COLO829 (cell line): ENCODE results near the gene GALNT15.

Experiments
- DNase-seq: peaks from one replicate; pipeline ENCODE4 v3.0.0; 2012; ENCODE audit warnings: low spot score

The GALNT15 gene

DNA sequence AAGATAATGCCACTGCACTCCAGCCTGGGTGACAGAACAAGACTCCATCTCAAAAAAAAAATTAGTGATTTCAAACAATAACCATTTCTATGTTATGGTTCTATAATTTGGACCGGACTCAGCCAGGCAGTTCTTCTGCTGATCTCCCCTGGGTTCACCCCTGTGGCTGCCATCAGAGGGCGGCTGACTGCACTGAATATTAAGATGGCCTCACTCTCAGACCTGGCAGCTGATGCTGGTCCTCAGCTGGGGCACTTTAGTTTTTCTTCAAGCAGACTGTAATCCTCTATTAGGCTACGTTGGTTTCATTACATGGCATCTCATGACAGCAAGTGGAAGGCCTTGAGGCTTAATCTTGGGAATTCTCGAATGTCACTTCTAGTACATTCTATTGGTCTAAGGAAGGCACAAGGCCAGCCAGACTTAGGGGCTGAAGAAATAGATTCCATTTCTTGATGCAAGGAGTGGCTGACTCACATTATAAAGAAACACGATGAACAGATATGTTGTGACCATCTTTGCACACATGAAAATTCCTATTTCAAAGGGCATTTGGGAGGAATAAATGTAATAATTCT is 12.8 kb downstream of the GALNT15 start:
- no peak for DNase-seq

DNA sequence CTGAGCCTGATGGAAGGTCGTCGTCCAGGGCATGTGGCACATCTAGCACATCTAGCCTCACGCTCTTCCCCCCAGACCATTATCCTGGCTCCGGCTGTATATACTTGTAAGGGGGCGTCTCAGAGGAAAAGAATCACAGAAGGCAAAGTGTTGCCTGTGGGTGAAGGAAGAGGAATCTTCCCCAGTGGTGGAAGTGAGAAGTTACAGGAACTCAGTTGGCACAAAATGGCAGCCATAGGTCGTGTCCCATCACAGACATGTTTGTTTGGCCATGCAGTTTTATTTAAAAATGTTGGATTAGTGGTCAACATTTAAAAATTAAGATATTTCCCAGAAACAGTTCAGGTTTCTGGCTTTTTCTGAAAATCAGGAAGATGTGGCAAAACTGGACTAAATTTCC is 13.6 kb downstream of the GALNT15 start:
- no peak for DNase-seq

DNA sequence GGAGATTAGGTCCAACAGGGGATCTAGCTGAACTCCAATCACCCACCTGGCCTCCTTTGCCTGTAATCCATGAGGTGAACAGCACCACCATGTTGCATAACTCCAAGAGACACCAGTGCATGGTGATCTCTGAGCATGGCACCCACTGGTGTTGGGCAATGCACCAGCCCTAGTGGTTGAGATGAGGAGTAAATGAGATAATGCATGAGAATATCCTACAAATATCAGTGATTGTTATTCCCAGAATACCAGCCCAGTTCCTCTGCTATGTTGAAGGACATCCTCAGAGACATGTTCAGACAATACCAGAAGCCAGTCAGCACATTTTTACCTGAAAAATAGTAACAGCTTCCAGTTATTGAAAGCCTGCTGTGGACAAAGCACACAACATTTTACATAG is 14.7 kb downstream of the GALNT15 start:
- no peak for DNase-seq

DNA sequence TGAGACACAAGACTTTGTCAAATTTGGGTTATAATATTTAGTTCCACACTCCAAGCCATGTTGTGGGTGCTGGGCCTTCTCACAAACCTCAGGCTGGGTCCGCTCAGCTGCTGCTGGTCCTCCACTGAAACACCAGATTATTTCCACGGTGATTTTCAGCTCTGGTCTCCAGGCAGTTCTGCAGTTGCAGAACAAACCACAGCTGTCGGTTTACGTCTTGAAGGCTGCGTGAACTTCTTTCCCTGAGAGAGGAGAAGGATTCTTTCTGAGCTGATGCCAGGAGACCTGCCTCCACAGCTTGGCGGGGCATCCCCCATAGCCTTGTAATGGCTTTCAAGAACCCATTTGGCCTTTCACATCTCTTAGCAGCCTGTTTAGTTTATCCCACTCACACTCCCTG is 16.2 kb downstream of the GALNT15 start:
- no peak for DNase-seq

DNA sequence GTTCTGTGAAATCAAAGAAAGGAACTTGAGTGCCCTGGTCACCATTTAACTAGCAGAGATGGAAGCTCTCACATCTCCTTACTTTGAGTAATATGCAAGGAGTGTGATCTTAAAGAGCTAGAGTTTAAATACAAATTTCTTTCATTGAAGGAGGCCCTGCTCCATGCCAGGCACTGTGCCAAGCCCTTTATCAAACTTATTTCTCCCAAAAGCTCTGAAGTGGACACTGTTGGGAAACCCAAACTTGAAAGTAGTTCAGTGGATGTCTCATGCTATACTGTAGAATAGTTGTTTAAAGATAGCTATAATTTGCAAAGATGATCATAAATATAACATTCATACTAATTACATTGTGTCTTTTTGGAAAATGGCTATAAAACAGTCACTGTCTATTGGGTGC is 17.1 kb downstream of the GALNT15 start:
- DNase-seq, result no peak

DNA sequence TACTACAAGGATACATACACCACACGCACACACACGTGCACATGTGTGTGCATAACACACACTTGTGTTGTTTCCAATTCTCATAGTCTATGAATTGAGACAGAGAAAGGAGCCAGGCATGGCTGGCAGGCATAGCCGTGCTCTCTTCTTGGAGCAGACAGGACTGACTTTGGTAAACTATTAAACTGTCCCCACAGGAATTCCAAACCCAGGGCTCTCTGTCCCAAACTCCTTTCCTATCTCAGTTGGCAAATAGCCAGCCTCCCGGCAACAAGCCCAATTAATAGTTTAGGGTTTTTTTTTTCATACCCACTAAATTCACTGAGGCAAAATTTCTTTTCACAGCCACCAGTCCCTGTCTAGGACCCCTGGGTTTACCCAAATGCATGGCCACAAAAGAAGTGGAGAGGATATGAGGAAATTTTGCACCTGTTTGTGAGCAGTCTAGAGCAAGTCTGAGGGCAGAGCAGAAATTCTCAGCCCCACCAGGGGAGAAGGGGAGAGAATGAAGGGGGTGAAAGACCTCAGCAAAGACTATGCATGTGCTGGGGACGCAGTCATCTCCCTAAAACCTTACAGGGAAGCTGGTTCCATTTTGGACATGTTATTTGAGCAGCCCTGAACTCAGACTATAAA is 17.8 kb downstream of the GALNT15 start:
- no peak for DNase-seq

DNA sequence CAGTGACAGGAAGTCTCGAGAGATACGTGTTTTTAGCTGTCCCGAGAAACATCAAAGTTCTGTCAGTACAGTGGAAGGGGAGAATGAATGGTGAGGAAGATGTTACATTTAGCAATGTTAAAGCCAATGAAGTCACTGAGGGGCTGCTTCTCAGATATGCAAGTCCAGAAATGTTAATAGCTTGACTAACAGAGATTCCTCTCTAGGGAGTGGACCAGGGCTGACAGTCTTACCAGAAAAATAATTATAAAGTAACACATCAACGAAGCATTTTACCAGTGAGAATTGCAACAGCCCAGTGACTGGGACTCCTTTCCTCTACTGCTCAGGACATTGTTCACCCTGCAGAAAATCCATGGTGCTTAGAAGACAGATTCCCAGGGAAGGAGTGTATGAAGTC is 23.9 kb downstream of the GALNT15 start:
- no peak for DNase-seq

DNA sequence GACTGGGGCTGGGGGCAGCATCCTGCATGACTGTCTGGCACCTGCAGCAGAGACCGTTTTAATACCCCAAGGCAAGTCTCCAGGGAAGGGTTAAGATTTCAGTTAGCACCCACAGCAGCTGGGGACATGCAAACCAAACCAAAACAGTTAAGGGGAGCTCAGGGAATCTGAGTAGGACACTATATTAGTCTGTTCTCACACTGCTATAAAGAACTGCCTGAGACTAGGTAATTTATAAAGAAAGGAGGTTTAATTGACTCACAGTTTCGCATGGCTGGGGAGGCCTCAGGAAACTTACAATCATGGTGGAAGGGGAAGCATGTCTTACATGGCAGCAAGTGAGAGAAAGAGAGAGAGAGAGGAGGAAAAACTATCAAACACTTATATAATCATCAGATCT is 25.3 kb downstream of the GALNT15 start:
- DNase-seq, result no peak

DNA sequence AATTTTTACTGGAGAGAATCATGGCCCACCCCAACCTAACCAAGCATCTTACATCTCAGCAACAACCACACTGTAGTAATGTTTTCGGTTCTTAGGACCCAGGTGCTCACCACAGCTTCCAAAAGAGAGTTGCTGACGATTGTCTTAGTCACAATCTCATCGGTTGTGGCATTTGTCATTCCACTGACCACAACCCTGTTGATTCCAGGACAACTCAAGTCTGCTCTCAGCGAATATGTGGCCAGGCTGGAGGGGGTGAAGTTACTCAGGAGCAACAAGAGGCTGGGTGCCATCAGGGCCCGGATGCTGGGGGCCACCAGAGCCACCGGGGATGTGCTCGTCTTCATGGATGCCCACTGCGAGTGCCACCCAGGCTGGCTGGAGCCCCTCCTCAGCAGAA is 25.9 kb downstream of the GALNT15 start:
- no peak for DNase-seq

DNA sequence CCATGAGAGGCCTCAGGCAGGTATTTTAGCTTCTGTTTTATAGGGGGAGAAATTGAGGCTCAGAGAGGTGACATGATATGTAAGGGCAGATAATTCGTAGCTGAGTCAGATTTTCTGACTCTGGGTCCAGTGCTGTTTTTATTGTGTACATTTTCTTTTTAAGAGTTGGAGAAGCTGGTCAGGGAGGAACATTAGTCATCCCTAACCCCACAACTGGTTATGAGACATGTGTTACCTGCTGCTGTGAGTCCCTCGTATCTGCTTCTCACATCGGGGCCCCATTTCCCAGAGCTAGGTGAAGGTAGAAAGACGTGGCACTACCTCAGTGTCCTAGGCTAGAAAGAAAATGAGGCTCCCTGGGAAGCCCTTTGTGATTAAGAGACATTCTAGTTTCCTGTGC is 28.6 kb downstream of the GALNT15 start:
- no peak for DNase-seq

DNA sequence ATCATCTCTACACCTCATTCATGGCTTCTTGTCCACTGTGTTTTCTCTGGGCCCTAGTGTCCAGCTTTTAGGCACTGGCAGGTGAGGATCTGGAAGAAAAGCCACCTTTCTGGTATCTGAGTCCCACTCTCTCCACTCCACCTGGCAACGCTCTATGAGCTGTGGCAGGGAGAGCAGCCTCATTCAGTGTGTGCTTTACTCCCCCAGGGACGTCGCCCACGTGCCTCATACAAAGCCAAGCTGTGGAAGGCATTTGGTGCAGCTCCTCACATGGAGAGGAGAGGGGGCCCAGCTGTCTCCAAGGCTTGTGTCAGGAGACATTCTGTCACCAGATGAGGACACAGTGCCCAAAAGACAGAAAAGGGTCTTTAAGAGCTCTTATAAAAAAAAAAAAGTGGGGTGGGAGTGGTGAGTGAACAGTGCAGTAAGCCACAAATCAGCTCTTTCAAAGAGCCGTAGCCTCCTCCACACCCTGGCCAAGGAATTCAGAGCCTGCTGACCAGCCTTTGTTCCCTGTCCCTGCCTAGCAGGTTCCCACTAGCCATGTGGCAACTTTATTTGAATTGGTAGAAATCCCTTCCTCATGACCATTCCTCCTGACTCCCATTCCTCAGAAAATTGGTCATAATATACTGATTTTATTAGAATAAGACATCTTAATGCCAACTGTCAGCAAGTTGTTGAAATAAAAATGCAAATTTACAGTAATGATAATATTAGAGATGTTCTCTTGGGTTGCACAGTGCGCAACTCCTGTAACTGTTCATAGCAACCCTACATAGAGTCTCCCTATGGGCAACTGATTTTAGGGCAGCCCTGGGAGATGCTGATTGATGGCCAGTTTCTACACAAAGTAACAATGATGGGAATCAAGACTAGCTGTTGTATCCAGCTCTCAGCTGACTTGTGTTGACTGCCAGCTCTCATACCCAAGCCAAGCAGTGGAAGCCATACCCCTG is 29.5 kb downstream of the GALNT15 start:
- peak; percentile 16 for DNase-seq

DNA sequence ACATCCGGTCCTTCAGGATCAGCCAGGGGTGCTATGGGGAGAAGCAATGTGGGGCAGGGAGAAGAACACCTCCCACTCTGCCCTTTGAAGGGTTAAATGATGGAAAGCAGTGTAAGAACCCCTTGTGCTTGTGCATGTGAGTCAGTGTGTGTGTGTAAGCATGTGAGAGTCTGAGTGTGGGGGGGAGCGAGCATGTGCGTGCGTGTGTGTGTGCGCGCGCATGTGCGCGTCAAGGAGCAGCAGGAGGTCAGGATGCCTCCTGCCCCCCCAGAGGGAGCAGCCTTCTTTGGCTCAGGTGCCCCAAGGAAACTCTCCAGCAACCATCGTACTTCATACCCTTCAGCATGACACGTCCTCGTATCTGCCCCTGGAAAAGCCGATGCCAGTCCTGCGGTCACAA is 30.3 kb downstream of the GALNT15 start:
- no peak for DNase-seq

DNA sequence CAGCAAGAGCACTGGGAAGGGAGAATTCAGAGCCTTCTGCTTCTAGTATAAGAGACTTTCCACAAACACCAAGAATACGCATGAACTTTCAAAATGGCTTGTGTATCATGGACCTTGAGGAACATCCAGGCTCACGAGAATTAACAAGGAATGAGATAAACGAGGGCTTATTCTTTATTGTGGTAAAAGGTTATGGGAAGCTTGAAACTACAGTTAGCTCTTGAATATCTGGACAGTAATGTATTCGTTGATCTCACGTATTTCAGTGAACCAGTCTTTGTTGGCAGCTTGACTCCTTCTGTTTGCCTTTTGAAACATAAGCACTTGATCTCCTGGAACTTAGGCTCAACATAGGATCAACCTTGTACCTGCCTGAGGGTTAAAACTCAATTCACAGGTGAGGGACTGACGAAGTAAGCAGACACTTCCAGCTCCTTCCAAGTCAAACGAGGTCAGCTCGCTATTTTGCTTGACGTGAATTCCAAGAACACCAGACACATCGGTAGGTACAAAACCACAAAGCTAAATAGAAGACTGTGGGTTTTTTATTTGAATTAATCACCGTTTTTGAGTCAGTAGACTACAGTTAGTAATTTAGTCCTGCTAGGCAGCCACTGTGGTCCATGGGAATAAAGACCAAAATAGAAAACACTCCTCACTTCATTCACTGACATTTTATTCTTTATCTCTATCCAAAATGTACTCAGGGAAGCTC is 30.8 kb downstream of the GALNT15 start:
- DNase-seq, result no peak

DNA sequence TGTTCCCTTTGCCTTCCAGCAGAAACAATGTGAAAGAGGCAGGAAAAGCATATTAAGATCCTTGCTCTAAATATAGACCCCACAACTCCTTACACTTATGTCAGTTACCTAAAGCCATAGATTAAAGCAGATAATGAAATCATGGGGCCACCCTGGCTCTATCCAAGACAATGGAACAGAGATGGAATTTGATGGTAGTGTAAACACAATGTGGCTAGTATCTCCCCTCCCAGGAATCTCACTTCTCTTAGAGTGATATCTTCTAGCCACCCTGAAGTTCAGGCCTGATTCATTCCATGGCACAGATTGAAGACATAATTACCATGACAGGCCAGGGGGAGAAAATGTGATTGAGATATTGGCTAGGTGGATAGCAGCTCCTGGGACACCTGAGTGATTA is 32.6 kb downstream of the GALNT15 start:
- DNase-seq, result no peak

DNA sequence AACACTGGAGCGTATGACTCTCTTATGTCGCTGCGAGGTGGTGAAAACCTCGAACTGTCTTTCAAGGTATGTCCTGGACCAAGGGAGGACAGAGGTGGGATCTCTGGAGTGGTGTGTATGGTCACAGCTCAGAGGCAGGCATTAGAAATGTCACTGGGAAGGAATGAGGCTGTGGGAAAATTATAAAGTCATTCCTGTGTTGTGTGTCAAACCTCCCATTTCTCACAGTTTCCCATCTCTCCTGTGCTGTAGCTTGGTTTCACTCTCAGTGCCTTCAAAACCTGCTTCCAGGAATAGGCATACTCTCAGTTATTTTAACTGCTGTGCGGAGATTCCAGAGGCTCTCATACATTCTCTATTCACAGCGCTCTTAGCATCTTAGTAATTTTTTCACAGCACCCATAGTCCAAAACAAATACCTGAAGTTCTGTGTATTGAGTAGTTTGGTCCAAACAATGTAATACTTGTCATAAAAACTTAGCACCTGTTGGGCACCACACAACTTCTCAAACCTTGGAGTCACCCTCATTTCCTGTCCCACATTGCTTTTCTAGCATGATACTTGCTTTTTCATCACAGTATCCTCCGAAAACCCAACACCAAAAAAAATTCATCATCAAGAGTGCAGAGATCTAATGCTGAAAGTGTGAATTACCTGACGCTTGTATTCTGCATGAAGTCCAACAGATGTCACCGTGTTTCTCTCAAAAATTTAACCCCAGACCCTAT is 36.9 kb downstream of the GALNT15 start:
- no peak for DNase-seq

DNA sequence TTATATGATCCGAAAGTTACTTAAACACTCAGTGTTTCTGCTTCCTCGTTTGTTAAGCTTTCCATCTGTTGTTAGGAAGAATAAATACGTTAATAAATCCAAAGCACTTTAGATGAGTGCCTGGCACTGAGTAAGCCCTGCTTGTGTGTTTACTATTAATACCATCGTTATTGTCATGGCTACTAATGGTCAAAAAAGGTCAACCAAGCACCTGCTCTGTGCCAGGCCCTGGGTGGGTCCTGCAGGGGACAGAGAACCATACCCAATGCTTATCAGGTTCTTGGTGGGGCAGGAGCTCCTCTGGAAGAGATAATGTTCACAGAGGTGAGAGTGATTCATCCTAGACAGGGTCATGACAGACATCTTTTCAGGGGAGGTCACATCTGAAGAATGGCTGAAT is 39.9 kb downstream of the GALNT15 start:
- no peak for DNase-seq

DNA sequence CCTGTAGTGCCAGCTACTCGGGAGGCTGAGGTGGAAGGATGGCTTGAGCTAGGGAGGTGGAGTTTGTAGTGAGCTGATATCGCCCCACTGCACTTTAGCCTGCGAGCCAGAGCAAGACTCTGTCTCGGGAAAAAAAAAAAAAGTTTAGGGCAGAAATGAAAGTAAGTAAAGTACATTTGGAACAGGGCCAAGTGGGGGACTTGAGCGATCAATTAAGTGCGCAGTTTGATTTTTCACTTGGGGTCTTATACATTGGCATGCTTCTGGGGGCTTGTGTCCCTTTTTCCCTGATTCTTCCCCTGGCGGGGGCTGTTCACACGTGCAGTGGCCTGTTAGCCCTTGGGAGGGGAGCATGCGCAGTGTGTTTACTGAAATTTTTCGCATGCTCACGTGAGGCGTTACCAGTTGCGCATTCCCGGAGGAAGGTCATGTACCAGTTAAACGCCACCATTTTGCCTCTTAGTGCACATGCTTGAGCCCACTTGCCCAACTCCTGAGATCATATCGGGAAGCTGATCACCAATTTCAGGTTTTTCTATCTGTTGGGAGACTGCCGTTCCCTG is 42.0 kb downstream of the GALNT15 start:
- no peak for DNase-seq

DNA sequence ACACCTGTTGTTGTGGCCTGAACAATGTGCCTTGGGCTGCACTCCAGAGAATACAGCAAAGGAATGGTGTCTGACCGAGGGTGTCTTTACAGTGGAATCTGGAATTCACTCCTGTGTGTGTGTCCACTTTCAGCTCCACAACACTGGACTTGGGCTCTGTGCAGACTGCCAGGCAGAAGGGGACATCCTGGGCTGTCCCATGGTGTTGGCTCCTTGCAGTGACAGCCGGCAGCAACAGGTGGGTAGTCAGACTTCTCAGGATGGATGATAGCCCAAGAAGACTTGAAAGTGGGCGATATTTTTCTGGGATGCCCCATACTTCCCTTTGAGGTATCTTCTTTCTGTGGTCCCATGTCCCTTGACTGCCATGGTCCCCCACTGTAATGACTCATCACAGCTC is 45.3 kb downstream of the GALNT15 start:
- DNase-seq, result no peak

DNA sequence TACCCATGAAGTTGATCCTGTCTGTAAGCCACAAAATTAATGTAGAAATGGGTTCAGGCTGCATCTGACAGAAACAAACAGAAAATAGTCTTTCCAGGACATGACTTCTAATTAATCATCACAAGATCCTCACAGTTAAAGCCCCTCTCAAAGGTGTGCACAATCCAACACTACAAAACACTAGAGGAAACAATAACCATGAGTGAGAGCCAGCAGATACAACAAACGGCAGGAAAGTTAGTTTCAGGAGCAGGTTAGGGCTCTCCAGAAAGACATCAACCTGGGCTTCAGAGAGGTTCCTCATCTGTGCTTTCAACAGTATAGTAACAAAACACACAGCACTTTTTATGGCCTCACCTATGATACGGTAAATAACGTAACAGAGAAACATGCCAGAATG is 47.5 kb downstream of the GALNT15 start:
- DNase-seq, result no peak

DNA sequence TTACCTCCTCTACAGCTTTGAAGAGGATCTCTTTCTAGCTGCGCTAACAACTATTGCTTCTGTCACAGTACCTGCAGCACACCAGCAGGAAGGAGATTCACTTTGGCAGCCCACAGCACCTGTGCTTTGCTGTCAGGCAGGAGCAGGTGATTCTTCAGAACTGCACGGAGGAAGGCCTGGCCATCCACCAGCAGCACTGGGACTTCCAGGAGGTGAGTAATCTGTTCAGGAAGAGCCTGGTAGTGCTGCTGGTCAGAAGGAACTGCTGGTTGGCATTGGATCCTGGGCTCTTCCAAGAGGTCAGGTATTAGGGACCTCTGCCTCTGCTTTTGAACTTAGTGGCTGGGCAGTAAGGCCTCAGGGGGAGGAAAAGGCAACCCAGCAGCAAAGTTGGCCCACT is 48.1 kb downstream of the GALNT15 start:
- no peak for DNase-seq

DNA sequence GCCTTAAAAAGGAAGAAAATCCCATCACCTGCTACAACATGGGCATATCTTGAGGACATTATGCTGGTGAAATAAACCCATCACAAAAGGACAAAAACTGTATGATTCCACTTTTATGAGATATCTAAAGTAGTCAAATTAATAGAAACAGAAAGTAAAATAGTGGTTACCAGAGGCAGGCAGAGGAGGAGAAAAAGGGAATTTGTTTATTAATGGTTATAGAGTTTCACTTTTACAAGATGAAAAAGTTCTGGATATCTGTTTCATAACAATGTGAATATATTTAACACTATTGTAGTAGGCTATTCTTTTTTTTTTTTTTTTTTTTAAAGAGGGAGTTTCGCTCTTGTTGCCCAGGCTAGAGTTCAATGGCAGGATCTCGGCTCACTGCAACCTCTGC is 49.8 kb downstream of the GALNT15 start:
- DNase-seq, result no peak

DNA sequence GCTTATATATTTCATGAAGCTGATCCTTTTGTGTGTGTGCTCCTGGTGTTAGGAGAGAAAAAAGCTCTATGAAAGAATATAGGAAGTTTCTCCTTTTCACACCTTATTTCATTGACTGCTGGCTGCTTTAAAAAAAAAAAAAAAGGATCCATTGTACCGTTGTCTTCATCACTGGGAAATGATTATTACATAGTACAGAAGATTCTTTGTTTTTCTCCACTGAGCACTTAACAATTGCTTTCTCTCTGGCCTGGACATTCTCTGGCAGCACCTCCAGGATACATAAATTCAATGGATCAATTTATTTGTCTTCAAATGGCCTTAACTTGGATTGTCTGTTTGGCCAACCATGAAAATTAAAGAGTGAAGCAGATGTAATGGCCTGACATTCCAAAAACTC is 53.1 kb downstream of the GALNT15 start:
- DNase-seq, result no peak
